Right lobe of liver (tissue), 6 donors: ENCODE measurements around the gene RPGRIP1L. TPM values are rescaled to one million over a fixed set of nuclear protein-coding genes. Genes with fewer than 3 reads are reported as not detected.

Experiments
- ATAC-seq, 4 donors: fragments of 200-7000 bp; cut with Tn5 transposase; one replicate each; pipeline ENCODE4 v1.9.1; 2020; ENCODE audit warnings: mild to moderate bottlenecking in 4 of 4, moderate library complexity in 4 of 4
- DNase-seq, 3 donors: peaks; one replicate each; pipeline ENCODE4 v3.0.0-alpha.2; 2020
- H3K27ac ChIP-seq, 3 donors: fragments of 200-600 bp; one replicate each; pipeline ENCODE4 v1.8.0; 2022
- H3K27me3 ChIP-seq, 2 donors: fragments of 200-600 bp; one replicate each; pipeline ENCODE4 v1.8.0; 2022
- H3K36me3 ChIP-seq, 4 donors: fragments of 200-600 bp; sonication (generic) in 1 of 4; one replicate each; pipeline versions ENCODE4 v1.5.1 to v1.8.0; 2017 to 2022; ENCODE audit warnings: control low read depth in 1 of 4
- H3K4me1 ChIP-seq, 4 donors: fragments of 200-600 bp; sonication (generic) in 1 of 4; one replicate each; pipeline versions ENCODE4 v1.5.1 to v1.8.0; 2017 to 2022; ENCODE audit warnings: control low read depth in 1 of 4
- H3K4me3 ChIP-seq, 3 donors: fragments of 200-600 bp; one replicate each; pipeline ENCODE4 v1.8.0; 2022
- H3K9me3 ChIP-seq, 4 donors: fragments of 200-600 bp; sonication (generic) in 1 of 4; one replicate each; pipeline versions ENCODE4 v1.5.1 to v1.8.0; 2017 to 2022; ENCODE audit warnings: control low read depth in 1 of 4
- CTCF ChIP-seq, 4 donors: fragments of 200-600 bp in 3 of 4; fragments of 450-650 bp in 1 of 4; IDR thresholded peaks; one replicate each; pipeline versions ENCODE4 v1.5.1 to v1.8.0; 2016 to 2022; ENCODE audit warnings: antibody characterized with exemption in 4 of 4, mild to moderate bottlenecking in 2 of 4
- POLR2A ChIP-seq: fragments of 450-650 bp; IDR thresholded peaks from one replicate; pipeline ENCODE4 v1.6.1; 2017; ENCODE audit warnings: antibody characterized with exemption, mild to moderate bottlenecking
- WGBS: methylation state at CpG from one replicate; pipeline ENCODE4 v1.1.6; 2018; ENCODE audit warnings: low coverage, low lambda C conversion rate; ENCODE audit not compliant: insufficient coverage; ENCODE audit errors: missing lambda C conversion rate; 5-methylcytosine and 5-hydroxymethylcytosine counted together
- intact Hi-C, 2 donors: fragments of 100-400 bp; cut with DNase I; formaldehyde crosslinking; loops; one replicate each; pipeline versions ENCODE4 v1.11.2 to v1.14.1; 2022
- total RNA-seq, 6 experiments: library from RNA; depleted of rRNA in 2 of 6; stranded (reverse); fragments of >200 nt in 2 of 6; fragmentation: NEBNext Ultra II Directional in 3 of 6; extraction: Animal tissue kit (Norgen Biotek cat#: 25700) in 3 of 6; gene quantifications; one replicate each; pipeline versions ENCODE4 v1.1.0 to v1.2.4, GENCODE V29; 2016 to 2023
- donor health status: DM: no; HTN: yes; CAD: no.
- donor health status: DM: no; HTN: no; CAD: no.
- donor health status: DM: no; HTN: no; CAD: no.
- donor health status: DM: no; HTN: yes; CAD: no.
- donor health status: DM: no; HTN: yes; CAD: no.

Gene RPGRIP1L
- total RNA-seq, 6 experiments from 2014 or later, result 0.86 to 2.0 (median 1.3) TPM

DNA sequence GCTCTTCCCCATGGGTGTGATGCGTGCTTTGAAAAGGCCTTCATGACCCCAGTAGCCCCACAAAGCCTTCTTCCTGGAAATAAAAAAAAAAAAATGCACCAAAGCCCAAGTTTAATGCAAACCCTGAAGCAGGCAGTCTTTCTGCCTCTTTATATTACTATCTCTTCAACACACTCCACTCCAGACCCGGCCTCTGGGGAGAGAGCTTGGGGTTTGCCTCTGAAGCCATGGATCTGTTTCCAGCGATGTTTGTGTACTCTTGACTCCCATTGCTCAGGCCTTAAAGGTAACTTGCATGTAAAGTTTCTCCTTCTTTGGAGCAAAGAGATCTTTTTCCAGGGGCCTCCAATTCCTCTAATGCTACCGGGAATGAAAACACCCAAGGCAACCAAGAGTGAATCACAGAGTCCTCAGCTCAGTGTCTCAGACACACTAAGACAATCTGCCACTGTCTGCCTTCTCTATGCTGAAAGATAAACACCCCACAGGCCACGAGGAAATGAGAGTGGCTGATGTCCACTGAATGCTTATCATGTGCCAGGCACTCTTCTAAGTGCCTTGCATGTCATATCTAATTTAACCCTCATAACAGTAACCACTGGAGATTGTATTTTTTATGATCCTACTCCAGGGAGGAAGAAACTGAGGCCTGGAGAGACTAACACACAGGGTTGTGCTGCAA, 144.2 kb downstream of the RPGRIP1L start:
- ATAC-seq (no peak), DNase-seq (no peak)
- no peaks in the 10 kb centered on the region for H3K4me1 ChIP-seq
- TF ChIP-seq CTCF (IDR thresholded peaks at IDR 0.05) (no peak), POLR2A (no peak)
- no peak overlapping the region for H3K4me3 ChIP-seq
- intact Hi-C loops, result no loop called here
- 75% methylated on average over 5 of the region's 5 CpGs for WGBS
- H3K9me3 ChIP-seq, result no peaks in the 10 kb centered on the region
- no peaks in the 10 kb centered on the region for H3K27me3 ChIP-seq
- no peak overlapping the region for H3K27ac ChIP-seq
- H3K36me3 ChIP-seq, result no peaks in the 10 kb centered on the region

GRCh38 chr16:53558710-53559109, 144.9 kb downstream of the RPGRIP1L start:
- no peak for ATAC-seq
- H3K9me3 ChIP-seq, result no peaks in the 10 kb centered on the region
- no peak overlapping the region for H3K4me3 ChIP-seq
- 83% methylated on average over 1 of the region's 5 CpGs for WGBS
- no peak overlapping the region for H3K27ac ChIP-seq
- intact Hi-C loops, result no loop called here
- TF ChIP-seq CTCF (IDR thresholded peaks at IDR 0.05), result no peak
- DNase-seq, result no peak
- no peaks in the 10 kb centered on the region for H3K27me3 ChIP-seq
- no peaks in the 10 kb centered on the region for H3K4me1 ChIP-seq
- H3K36me3 ChIP-seq, result no peaks in the 10 kb centered on the region

GRCh38 chr16:53556521-53556920, 147.1 kb downstream of the RPGRIP1L start:
- Histone ChIP-seq H3K9me3 (no peaks in the 10 kb centered on the region), H3K4me3 (no peak overlapping the region), H3K4me1 (no peaks in the 10 kb centered on the region), H3K36me3 (no peaks in the 10 kb centered on the region), H3K27me3 (no peaks in the 10 kb centered on the region), H3K27ac (no peak overlapping the region)
- intact Hi-C loops, result no loop called here
- no peak for ATAC-seq
- DNase-seq, result no peak
- TF ChIP-seq CTCF (IDR thresholded peaks at IDR 0.05) (no peak), POLR2A (no peak)
- whole genome bisulfite sequencing, result 83% methylated on average over 8 of the region's 8 CpGs

GRCh38 chr16:53549970-53550690, 153.5 kb downstream of the RPGRIP1L start:
- Histone ChIP-seq H3K36me3 (no peaks in the 10 kb centered on the region), H3K27ac (no peak overlapping the region), H3K4me1 (no peaks in the 10 kb centered on the region), H3K9me3 (no peaks in the 10 kb centered on the region), H3K4me3 (no peak overlapping the region), H3K27me3 (no peaks in the 10 kb centered on the region)
- TF ChIP-seq POLR2A (no peak), CTCF (IDR thresholded peaks at IDR 0.05) (peak; percentile 54 to 76 (median 67))
- ATAC-seq (peak; percentile 92 to 97 (median 94)), DNase-seq (peak in 2 of 3 donors; percentile 42 to 57)
- intact Hi-C loops, result no loop called here
- 16% methylated on average over 16 of the region's 18 CpGs for WGBS

Other genes starting within 250 kb of the RPGRIP1L start
- 10 to 100 TPM; 23.3 to 42.4 (median 26.5) TPM for gene AKTIP, start 200.7 kb downstream of the RPGRIP1L start, total RNA-seq
- gene FTO, start 297 bp upstream of the RPGRIP1L start, total RNA-seq, result 10 to 100 TPM; 28.9 to 51.6 (median 33.6) TPM